Stomach (tissue), 4 donors: ENCODE measurements around the gene COL9A1.

Experiments used
- POLR2A ChIP-seq, 4 donors: fragments of 450-650 bp; IDR thresholded peaks; one replicate each; pipeline ENCODE4 v1.6.1; 2016; ENCODE audit warnings: antibody characterized with exemption in 4 of 4, control low read depth in 2 of 4, mild to moderate bottlenecking in 1 of 4, moderate library complexity in 1 of 4
- TF ChIP-seq, protein P1 (sequence below), 7 experiments: fragments of 450-650 bp in 4 of 7; fragments of 200-600 bp in 3 of 7; sonication (generic) in 3 of 7; IDR thresholded peaks; one replicate each; pipeline ENCODE4 v1.5.1; 2016 to 2019; ENCODE audit warnings: antibody characterized with exemption in 7 of 7, control low read depth in 2 of 7, mild to moderate bottlenecking in 1 of 7

DNA sequence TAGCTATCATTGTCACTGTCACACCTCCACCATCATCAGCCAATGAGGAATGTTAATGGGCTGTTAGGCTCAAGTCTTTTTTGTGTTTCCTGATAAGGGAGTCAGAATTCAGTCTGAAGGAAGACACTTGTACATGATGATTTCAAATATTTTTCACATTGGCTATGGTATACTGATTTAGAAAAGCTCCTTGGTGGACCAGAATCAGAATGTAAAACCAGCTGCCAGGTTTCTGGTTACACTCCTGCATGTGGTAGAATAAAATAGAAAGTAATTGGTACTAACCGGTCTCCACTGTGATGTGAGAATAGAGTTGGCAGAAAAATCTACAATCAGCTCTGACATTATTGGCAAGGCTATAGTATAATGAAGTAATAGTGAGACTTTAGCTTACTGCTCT, 10.7 kb downstream of the COL9A1 start:
- TF ChIP-seq, protein P1, sequence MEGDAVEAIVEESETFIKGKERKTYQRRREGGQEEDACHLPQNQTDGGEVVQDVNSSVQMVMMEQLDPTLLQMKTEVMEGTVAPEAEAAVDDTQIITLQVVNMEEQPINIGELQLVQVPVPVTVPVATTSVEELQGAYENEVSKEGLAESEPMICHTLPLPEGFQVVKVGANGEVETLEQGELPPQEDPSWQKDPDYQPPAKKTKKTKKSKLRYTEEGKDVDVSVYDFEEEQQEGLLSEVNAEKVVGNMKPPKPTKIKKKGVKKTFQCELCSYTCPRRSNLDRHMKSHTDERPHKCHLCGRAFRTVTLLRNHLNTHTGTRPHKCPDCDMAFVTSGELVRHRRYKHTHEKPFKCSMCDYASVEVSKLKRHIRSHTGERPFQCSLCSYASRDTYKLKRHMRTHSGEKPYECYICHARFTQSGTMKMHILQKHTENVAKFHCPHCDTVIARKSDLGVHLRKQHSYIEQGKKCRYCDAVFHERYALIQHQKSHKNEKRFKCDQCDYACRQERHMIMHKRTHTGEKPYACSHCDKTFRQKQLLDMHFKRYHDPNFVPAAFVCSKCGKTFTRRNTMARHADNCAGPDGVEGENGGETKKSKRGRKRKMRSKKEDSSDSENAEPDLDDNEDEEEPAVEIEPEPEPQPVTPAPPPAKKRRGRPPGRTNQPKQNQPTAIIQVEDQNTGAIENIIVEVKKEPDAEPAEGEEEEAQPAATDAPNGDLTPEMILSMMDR (IDR thresholded peaks at IDR 0.05): no peak
- no peak for TF ChIP-seq POLR2A (IDR thresholded peaks at IDR 0.05)
